GM12878 (cell line): ENCODE results near the gene NFATC1. TPM values are rescaled to one million over a fixed set of nuclear protein-coding genes. Genes with fewer than 3 reads are reported as not detected.

ENCODE experiments used
- ATAC-seq: fragments of 200-7000 bp; cut with Tn5 transposase; 3 replicates; pipeline ENCODE4 v1.9.1; 2020; ENCODE audit warnings: mild to moderate bottlenecking, moderate library complexity
- BruUV-seq: library from RNA; stranded (reverse); fragments of 400-500 nt; replicated peaks from 2 replicates; lab custom pipeline; 2021; lab: Mats Ljungman, UMichigan
- CTCF ChIA-PET: fragments of 300-600 bp; sonication (Branson Sonifier 250); formaldehyde crosslinking; extraction: SDS; loops from one replicate; lab custom pipeline; 2021; ENCODE audit warnings: inconsistent platforms; lab: Yijun Ruan, JAX
- POLR2A ChIA-PET: fragments of 350-600 bp; formaldehyde crosslinking; extraction: SDS; loops from one replicate; lab custom pipeline; 2021; ENCODE audit warnings: inconsistent platforms; lab: Charles Lee
- RAD21 ChIA-PET: fragments of 300-600 bp; sonication (Branson Sonifier 250); formaldehyde crosslinking; loops from one replicate; lab custom pipeline; 2023; ENCODE audit warnings: antibody characterized with exemption; ENCODE audit not compliant: unreplicated experiment; lab: Charles Lee
- SMC1A ChIA-PET: fragments of 300-600 bp; sonication (Branson Sonifier 250); formaldehyde crosslinking; loops from one replicate; lab custom pipeline; 2023; ENCODE audit not compliant: unreplicated experiment, uncharacterized antibody; lab: Charles Lee
- DNase-seq: peaks from one replicate; pipeline ENCODE4 v3.0.0-alpha.2; 2011; ENCODE audit warnings: low read depth, low spot score
- FAIRE-seq: peaks from 3 replicates; lab custom pipeline; 2011; peaks lifted over from hg19 to GRCh38; lab: Jason Lieb, UNC
- H2AFZ ChIP-seq: 2 replicates; pipeline ENCODE4 v1.6.0; 2011; ENCODE audit warnings: low read depth, low read length, control low read depth; ENCODE audit not compliant: control insufficient read depth
- H3K27ac ChIP-seq: 2 replicates; pipeline ENCODE4 v1.5.1; 2011; ENCODE audit warnings: control low read depth; ENCODE audit not compliant: control insufficient read depth, insufficient read depth
- H3K27me3 ChIP-seq, 2 experiments: replicated peaks in 1 of 2; 2 replicates each; pipeline versions ENCODE4 v1.6.0 to v1.6.1; 2011; ENCODE audit warnings: low read length in 1 of 2; ENCODE audit not compliant: control insufficient read depth in 2 of 2, insufficient read depth in 2 of 2
- H3K36me3 ChIP-seq, 2 experiments: 2 replicates each; pipeline ENCODE4 v1.5.1; 2011; ENCODE audit warnings: low read length in 1 of 2; ENCODE audit not compliant: control insufficient read depth in 2 of 2, insufficient read depth in 2 of 2
- H3K4me1 ChIP-seq: 2 replicates; pipeline ENCODE4 v1.6.1; 2011; ENCODE audit warnings: mild to moderate bottlenecking, low read length, moderate library complexity, mixed read lengths; ENCODE audit not compliant: control insufficient read depth, insufficient read depth
- H3K4me2 ChIP-seq: 2 replicates; pipeline ENCODE4 v1.6.0; 2011; ENCODE audit warnings: control low read depth; ENCODE audit not compliant: control insufficient read depth, insufficient read depth
- H3K4me3 ChIP-seq: fragments of 200-600 bp; sonication (generic); 2 replicates; pipeline ENCODE4 v1.5.1; 2016
- H3K79me2 ChIP-seq: 2 replicates; pipeline ENCODE4 v1.6.0; 2011; ENCODE audit warnings: low read length; ENCODE audit not compliant: control insufficient read depth, insufficient read depth
- H3K9ac ChIP-seq: 2 replicates; pipeline ENCODE4 v1.8.0; 2011; ENCODE audit warnings: low read length, control low read depth, mixed read lengths; ENCODE audit not compliant: control insufficient read depth, insufficient read depth
- H3K9me3 ChIP-seq: replicated peaks from 3 replicates; pipeline ENCODE4 v1.5.1; 2011; ENCODE audit warnings: mild to moderate bottlenecking, low read length; ENCODE audit not compliant: control insufficient read depth, insufficient read depth
- H4K20me1 ChIP-seq: 2 replicates; pipeline ENCODE4 v1.6.0; 2011; ENCODE audit not compliant: control insufficient read depth, insufficient read depth
- ASH2L ChIP-seq: fragments of 300-600, 200-600 bp; sonication (generic); IDR thresholded peaks from 2 replicates; pipeline ENCODE4 v1.6.1; 2017; ENCODE audit warnings: low read depth, mild to moderate bottlenecking, borderline replicate concordance
- ATF2 ChIP-seq: IDR thresholded peaks from 2 replicates; pipeline ENCODE4 v1.6.1; 2012; ENCODE audit warnings: low read length, inconsistent platforms
- BMI1 ChIP-seq: fragments of 450-650 bp; IDR thresholded peaks from 2 replicates; pipeline ENCODE4 v1.6.1; 2016; ENCODE audit warnings: mild to moderate bottlenecking, moderate library complexity, borderline replicate concordance
- CBX3 ChIP-seq: fragments of 200-600 bp; sonication (generic); IDR thresholded peaks from 2 replicates; pipeline ENCODE4 v1.6.1; 2016; ENCODE audit warnings: low read depth, borderline replicate concordance
- CREB1 ChIP-seq: IDR thresholded peaks from 2 replicates; pipeline ENCODE4 v1.6.1; 2012; ENCODE audit warnings: low read depth, mild to moderate bottlenecking, inconsistent platforms
- CREM ChIP-seq: IDR thresholded peaks from 2 replicates; pipeline ENCODE4 v1.6.1; 2014; ENCODE audit warnings: antibody characterized with exemption, low read depth
- DPF2 ChIP-seq: fragments of 450-650 bp; IDR thresholded peaks from 2 replicates; pipeline ENCODE4 v1.6.1; 2017; ENCODE audit warnings: mild to moderate bottlenecking
- EGR1 ChIP-seq, 2 experiments: IDR thresholded peaks; 1 replicate in 1 of 2; 2 replicates in 1 of 2; pipeline ENCODE4 v1.6.1; 2011 to 2012; ENCODE audit warnings: low read depth in 2 of 2, low read length in 2 of 2, borderline replicate concordance in 1 of 2, mild to moderate bottlenecking in 1 of 2, moderate library complexity in 1 of 2
- EP300 ChIP-seq, 2 experiments: fragments of 150-350 bp in 1 of 2; IDR thresholded peaks; 2 replicates each; pipeline ENCODE4 v1.6.1; 2011 to 2012; ENCODE audit warnings: low read depth in 2 of 2, low read length in 2 of 2, borderline replicate concordance in 1 of 2, improper control_type of control experiment in 1 of 2, inconsistent platforms in 1 of 2; ENCODE audit not compliant: control insufficient read depth in 1 of 2
- IRF3 ChIP-seq: fragments of 450-650 bp; IDR thresholded peaks from 2 replicates; pipeline ENCODE4 v1.6.1; 2014; ENCODE audit warnings: mild to moderate bottlenecking
- MAX ChIP-seq: IDR thresholded peaks from 2 replicates; pipeline ENCODE4 v1.6.1; 2012; ENCODE audit warnings: low read depth, low read length, improper control_type of control experiment
- POLR2AphosphoS2 ChIP-seq: IDR thresholded peaks from 2 replicates; pipeline ENCODE4 v1.6.1; 2011; ENCODE audit warnings: low read depth, mild to moderate bottlenecking, low read length, improper control_type of control experiment, moderate library complexity
- SMC3 ChIP-seq: IDR thresholded peaks from 2 replicates; pipeline ENCODE4 v1.6.1; 2011; ENCODE audit warnings: low read length, improper control_type of control experiment, borderline replicate concordance
- WGBS: methylation state at CpG from one replicate; pipeline ENCODE4 v1.1.6; 2016; ENCODE audit warnings: low lambda C conversion rate; ENCODE audit not compliant: insufficient replicate concordance, insufficient coverage; ENCODE audit errors: missing lambda C conversion rate; 5-methylcytosine and 5-hydroxymethylcytosine counted together
- in situ Hi-C: fragments of 300-500 bp; cut with MboI; formaldehyde crosslinking; loops from 9 replicates; pipeline ENCODE4 v1.14.3; 2018; ENCODE audit warnings: mixed read lengths
- intact Hi-C: fragments of 100-400 bp; cut with micrococcal nuclease; formaldehyde crosslinking; loops from one replicate; pipeline ENCODE4 v1.14.2; 2022; ENCODE audit not compliant: unreplicated experiment
- polyA plus RNA-seq, 11 experiments: library from polyadenylated mRNA; depleted of rRNA in 4 of 11; unstranded in 6 of 11; stranded (reverse) in 5 of 11; fragments of >200 nt; fragmentation: Nextera tagmentation in 4 of 11; fragmentation: Illumina TruSeq in 1 of 11; extraction: Ambion mirVana in 4 of 11; extraction: Trizol in 1 of 11; gene quantifications; 1 replicate in 1 of 11; 2 replicates in 10 of 11; pipeline versions ENCODE4 v1.2.1 to v1.2.3, GENCODE V29; 2011 to 2016; ENCODE audit warnings: inconsistent platforms in 2 of 11, missing spikeins in 2 of 11, low read depth in 1 of 11
- total RNA-seq, 4 experiments: library from RNA; depleted of rRNA in 3 of 4; stranded (reverse); fragments of >200 nt in 3 of 4; fragmentation: Illumina TruSeq in 1 of 4; extraction: Trizol in 1 of 4; gene quantifications; 2 replicates each; pipeline versions ENCODE4 v1.2.1 to v1.2.3, GENCODE V29; 2013 to 2021

NFATC1 gene
- total and polyA plus RNA-seq, 10 of the 15 experiments (the other 5 are each of a cell fraction or from before 2014, with no cell fraction given): 0.84 to 20.8 (median 5.1) TPM

GRCh38 chr18:79397247-79397829, 1.6 kb downstream of the NFATC1 start (continued):
- TF ChIP-seq CREB1: no peak
- no peak for TF ChIP-seq MAX
- TF ChIP-seq DPF2: no peak
- no peak for TF ChIP-seq EGR1 (IDR thresholded peaks at IDR 0.05; ENCODE audit: borderline replicate concordance in 1 of 2, low read depth in 2 of 2, low read length in 2 of 2)
- no peak for TF ChIP-seq EP300 (IDR thresholded peaks at IDR 0.05; ENCODE audit: borderline replicate concordance in 1 of 2, control insufficient read depth in 1 of 2, low read depth in 2 of 2, low read length in 2 of 2)
- no peak for TF ChIP-seq ASH2L
- TF ChIP-seq, all 136 proteins: peak for 0

GRCh38 chr18:79397830-79398761, 2.4 kb downstream of the NFATC1 start:
- DNase-seq: no peak
- no peak overlapping the region for H3K9ac ChIP-seq
- RAD21 ChIA-PET: interaction anchor here (1.0 to 4.4 kb wide), 11 partner anchors 7 to 245 kb away, joined by 3 to 38 read pairs (median 5); no protein-coding TSS in a partner anchor
- intact Hi-C loops: loop anchor here (5.0 kb wide), 2 partner anchors 69 to 129 kb away; no protein-coding TSS in a partner anchor
- H4K20me1 ChIP-seq: no peaks in the 10 kb centered on the region
- no peaks in the 10 kb centered on the region; the same call in none of the 2 replicates for H3K79me2 ChIP-seq
- H2AFZ ChIP-seq: no peak overlapping the region
- no peaks in the 10 kb centered on the region for H3K9me3 ChIP-seq
- in situ Hi-C loops: loop anchor here (10.0 kb wide), 1 partner anchor 557 kb away; the partner anchor contains the start of gene SLC66A2
- no peak overlapping the region for H3K4me3 ChIP-seq
- no peak overlapping the region for H3K27ac ChIP-seq
- H3K27me3 ChIP-seq: peaks cover 2 to 12% of the 10 kb centered on the region in 2 experiments; a peak in 3 of 4 replicates
- no peak for FAIRE-seq
- SMC1A ChIA-PET: interaction anchor here (0.7 to 4.3 kb wide), 9 partner anchors 8 to 589 kb away, joined by 3 to 22 read pairs (median 5); no protein-coding TSS in a partner anchor
- 94% methylated on average over 38 of the region's 38 CpGs for WGBS
- no peak for ATAC-seq
- no peaks in the 10 kb centered on the region for H3K36me3 ChIP-seq
- POLR2A ChIA-PET: interaction anchor here (0.6 to 2.7 kb wide), 5 partner anchors 66 to 126 kb away, joined by 3 to 16 read pairs (median 3); no protein-coding TSS in a partner anchor
- no TSS peak for BruUV-seq
- CTCF ChIA-PET: interaction anchor here (0.6 to 3.7 kb wide), 7 partner anchors 14 to 165 kb away, joined by 3 to 31 read pairs (median 7); no protein-coding TSS in a partner anchor
- H3K4me2 ChIP-seq: no peak overlapping the region
- peaks cover 15% of the 10 kb centered on the region for H3K4me1 ChIP-seq
- TF ChIP-seq IRF3 (no peak), BMI1 (no peak), ATF2 (no peak), CREM (no peak), CBX3 (no peak), SMC3 (no peak), POLR2AphosphoS2 (no peak)
